ENCODE data around the gene EPB41L3. TPM values are rescaled to one million over a fixed set of nuclear protein-coding genes. Genes with fewer than 3 reads are reported as not detected.

The EPB41L3 gene
- total RNA-seq, 1 experiment from 2014 or later, result 16.1 TPM

DNA sequence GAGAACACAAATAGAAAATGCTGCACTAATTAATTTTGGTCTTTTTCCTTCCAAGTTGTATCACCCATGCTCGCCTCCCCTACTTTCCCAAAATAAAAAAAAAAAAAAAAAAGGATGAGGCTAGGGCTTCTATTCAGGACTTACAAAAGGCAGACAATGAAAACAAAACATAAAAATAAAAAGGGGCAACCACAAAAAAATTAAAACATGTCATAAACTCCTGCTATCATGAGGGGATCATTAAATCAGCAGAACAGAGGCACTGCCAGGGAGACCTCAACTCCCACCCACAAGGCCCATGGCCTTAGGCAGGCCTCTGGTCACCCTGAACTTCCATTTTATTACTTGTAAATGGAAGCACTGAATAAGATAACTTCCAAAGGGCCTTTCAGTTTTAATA lies 23.3 kb downstream of the EPB41L3 start:
- no peak overlapping the region; a peak in 1 of 7 replicates for H3K27ac Mint-ChIP-seq
- no peak overlapping the region for H3T11ph ChIP-seq (ENCODE audit: low read length)
- no peaks in the 10 kb centered on the region for H3K9me3 ChIP-seq (ENCODE audit: control insufficient read depth, low read depth, low read length)
- H3K9me3 Mint-ChIP-seq, result no peaks in the 10 kb centered on the region
- H2AK5ac ChIP-seq (ENCODE audit: insufficient read length, low read length), result no peak overlapping the region
- no peaks in the 10 kb centered on the region; a peak in 1 of 7 replicates for H3K36me3 Mint-ChIP-seq (ENCODE audit: insufficient read depth in 1 of 3, low read depth in 3 of 3)
- H2BK20ac ChIP-seq (ENCODE audit: low read depth, low read length, poor library complexity, severe bottlenecking), result no peak overlapping the region
- no peaks in the 10 kb centered on the region for H4K20me1 ChIP-seq (ENCODE audit: control insufficient read depth, insufficient read depth, insufficient read length)
- TF ChIP-seq, protein P1, sequence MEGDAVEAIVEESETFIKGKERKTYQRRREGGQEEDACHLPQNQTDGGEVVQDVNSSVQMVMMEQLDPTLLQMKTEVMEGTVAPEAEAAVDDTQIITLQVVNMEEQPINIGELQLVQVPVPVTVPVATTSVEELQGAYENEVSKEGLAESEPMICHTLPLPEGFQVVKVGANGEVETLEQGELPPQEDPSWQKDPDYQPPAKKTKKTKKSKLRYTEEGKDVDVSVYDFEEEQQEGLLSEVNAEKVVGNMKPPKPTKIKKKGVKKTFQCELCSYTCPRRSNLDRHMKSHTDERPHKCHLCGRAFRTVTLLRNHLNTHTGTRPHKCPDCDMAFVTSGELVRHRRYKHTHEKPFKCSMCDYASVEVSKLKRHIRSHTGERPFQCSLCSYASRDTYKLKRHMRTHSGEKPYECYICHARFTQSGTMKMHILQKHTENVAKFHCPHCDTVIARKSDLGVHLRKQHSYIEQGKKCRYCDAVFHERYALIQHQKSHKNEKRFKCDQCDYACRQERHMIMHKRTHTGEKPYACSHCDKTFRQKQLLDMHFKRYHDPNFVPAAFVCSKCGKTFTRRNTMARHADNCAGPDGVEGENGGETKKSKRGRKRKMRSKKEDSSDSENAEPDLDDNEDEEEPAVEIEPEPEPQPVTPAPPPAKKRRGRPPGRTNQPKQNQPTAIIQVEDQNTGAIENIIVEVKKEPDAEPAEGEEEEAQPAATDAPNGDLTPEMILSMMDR (conservative IDR thresholded peaks at IDR 0.05), result no peak
- peaks cover 9 to 12% of the 10 kb centered on the region in 2 experiments; a peak in 3 of 4 replicates for H3K4me1 Mint-ChIP-seq
- H3K14ac ChIP-seq (ENCODE audit: insufficient read depth, low read length), result no peak overlapping the region
- no CpG with 5 or more reads among the region's 1 CpG for WGBS (ENCODE audit: extremely low coverage, insufficient read length, low lambda C conversion rate)
- H2BK5ac ChIP-seq (ENCODE audit: insufficient read length, low read length), result no peak overlapping the region
- no peaks in the 10 kb centered on the region for H3K79me2 ChIP-seq (ENCODE audit: insufficient read depth, low read length)
- H3K27me3 Mint-ChIP-seq (ENCODE audit: low read depth), result no peaks in the 10 kb centered on the region; the same call in 1 of the 2 replicates
- no peak overlapping the region for H3K18ac ChIP-seq (ENCODE audit: insufficient read length, low read depth, low read length)
- no peak overlapping the region for H4K5ac ChIP-seq (ENCODE audit: insufficient read length, low read depth, low read length)
- no peaks in the 10 kb centered on the region for H3K23me2 ChIP-seq (ENCODE audit: insufficient read length, low read depth, low read length, poor library complexity, severe bottlenecking)
- H2BK120ac ChIP-seq (ENCODE audit: low read depth, low read length, poor library complexity, severe bottlenecking), result no peak overlapping the region
- no peak overlapping the region for H3K4me3 Mint-ChIP-seq
- H3K9ac ChIP-seq (ENCODE audit: extremely low read depth, insufficient read length, low read length), result no peak overlapping the region
- H4K8ac ChIP-seq (replicated peaks; ENCODE audit: insufficient read length, low read depth, low read length), result no peak overlapping the region
- H3K4ac ChIP-seq (ENCODE audit: low read depth, low read length), result no peak overlapping the region
- no peak overlapping the region for H2BK15ac ChIP-seq (ENCODE audit: low read depth, low read length)
- no peak overlapping the region for H2BK12ac ChIP-seq (ENCODE audit: insufficient read length, low read depth, low read length)
- no peak overlapping the region for H4K91ac ChIP-seq (ENCODE audit: insufficient read length, low read depth, low read length)
- H3K27me3 ChIP-seq (ENCODE audit: insufficient read depth, low read length), result no peaks in the 10 kb centered on the region
- H3K79me1 ChIP-seq (ENCODE audit: insufficient read depth, low read depth, low read length, poor library complexity, severe bottlenecking), result no peaks in the 10 kb centered on the region
- no peaks in the 10 kb centered on the region for H3K4me1 ChIP-seq (ENCODE audit: insufficient read depth, low read length)
- no peak overlapping the region for H3K4me2 ChIP-seq (ENCODE audit: insufficient read depth, insufficient read length, low read length)
- DNase-seq, result no peak
- H3K23ac ChIP-seq (ENCODE audit: insufficient read length, low read depth, low read length), result no peak overlapping the region
- H3K56ac ChIP-seq (ENCODE audit: insufficient read length, low read depth, low read length), result no peak overlapping the region
- no peak overlapping the region for H3K27ac ChIP-seq (ENCODE audit: insufficient read length, low read depth, low read length)
- H2AFZ ChIP-seq (ENCODE audit: low read length), result no peak overlapping the region

Measured in H9 (cell line).